GM12878 (cell line): ENCODE results near the gene NTSR1. TPM values are rescaled to one million over a fixed set of nuclear protein-coding genes. Genes with fewer than 3 reads are reported as not detected.

Experiments used
- ATAC-seq: fragments of 200-7000 bp; cut with Tn5 transposase; 3 replicates; pipeline ENCODE4 v1.9.1; 2020; ENCODE audit warnings: mild to moderate bottlenecking, moderate library complexity
- BruUV-seq: library from RNA; stranded (reverse); fragments of 400-500 nt; replicated peaks from 2 replicates; lab custom pipeline; 2021; lab: Mats Ljungman, UMichigan
- CTCF ChIA-PET: fragments of 300-600 bp; sonication (Branson Sonifier 250); formaldehyde crosslinking; extraction: SDS; loops from one replicate; lab custom pipeline; 2021; ENCODE audit warnings: inconsistent platforms; lab: Yijun Ruan, JAX
- POLR2A ChIA-PET: fragments of 350-600 bp; formaldehyde crosslinking; extraction: SDS; loops from one replicate; lab custom pipeline; 2021; ENCODE audit warnings: inconsistent platforms; lab: Charles Lee
- RAD21 ChIA-PET: fragments of 300-600 bp; sonication (Branson Sonifier 250); formaldehyde crosslinking; loops from one replicate; lab custom pipeline; 2023; ENCODE audit warnings: antibody characterized with exemption; ENCODE audit not compliant: unreplicated experiment; lab: Charles Lee
- SMC1A ChIA-PET: fragments of 300-600 bp; sonication (Branson Sonifier 250); formaldehyde crosslinking; loops from one replicate; lab custom pipeline; 2023; ENCODE audit not compliant: unreplicated experiment, uncharacterized antibody; lab: Charles Lee
- DNase-seq: peaks from one replicate; pipeline ENCODE4 v3.0.0-alpha.2; 2011; ENCODE audit warnings: low read depth, low spot score
- FAIRE-seq: peaks from 3 replicates; lab custom pipeline; 2011; peaks lifted over from hg19 to GRCh38; lab: Jason Lieb, UNC
- H2AFZ ChIP-seq: 2 replicates; pipeline ENCODE4 v1.6.0; 2011; ENCODE audit warnings: low read depth, low read length, control low read depth; ENCODE audit not compliant: control insufficient read depth
- H3K27ac ChIP-seq: 2 replicates; pipeline ENCODE4 v1.5.1; 2011; ENCODE audit warnings: control low read depth; ENCODE audit not compliant: control insufficient read depth, insufficient read depth
- H3K27me3 ChIP-seq, 2 experiments: replicated peaks in 1 of 2; 2 replicates each; pipeline versions ENCODE4 v1.6.0 to v1.6.1; 2011; ENCODE audit warnings: low read length in 1 of 2; ENCODE audit not compliant: control insufficient read depth in 2 of 2, insufficient read depth in 2 of 2
- H3K36me3 ChIP-seq, 2 experiments: 2 replicates each; pipeline ENCODE4 v1.5.1; 2011; ENCODE audit warnings: low read length in 1 of 2; ENCODE audit not compliant: control insufficient read depth in 2 of 2, insufficient read depth in 2 of 2
- H3K4me1 ChIP-seq: 2 replicates; pipeline ENCODE4 v1.6.1; 2011; ENCODE audit warnings: mild to moderate bottlenecking, low read length, moderate library complexity, mixed read lengths; ENCODE audit not compliant: control insufficient read depth, insufficient read depth
- H3K4me2 ChIP-seq: 2 replicates; pipeline ENCODE4 v1.6.0; 2011; ENCODE audit warnings: control low read depth; ENCODE audit not compliant: control insufficient read depth, insufficient read depth
- H3K4me3 ChIP-seq: fragments of 200-600 bp; sonication (generic); 2 replicates; pipeline ENCODE4 v1.5.1; 2016
- H3K79me2 ChIP-seq: 2 replicates; pipeline ENCODE4 v1.6.0; 2011; ENCODE audit warnings: low read length; ENCODE audit not compliant: control insufficient read depth, insufficient read depth
- H3K9ac ChIP-seq: 2 replicates; pipeline ENCODE4 v1.8.0; 2011; ENCODE audit warnings: low read length, control low read depth, mixed read lengths; ENCODE audit not compliant: control insufficient read depth, insufficient read depth
- H3K9me3 ChIP-seq: replicated peaks from 3 replicates; pipeline ENCODE4 v1.5.1; 2011; ENCODE audit warnings: mild to moderate bottlenecking, low read length; ENCODE audit not compliant: control insufficient read depth, insufficient read depth
- H4K20me1 ChIP-seq: 2 replicates; pipeline ENCODE4 v1.6.0; 2011; ENCODE audit not compliant: control insufficient read depth, insufficient read depth
- HDAC6 ChIP-seq: fragments of 200-600 bp; sonication (generic); IDR thresholded peaks from one replicate; pipeline ENCODE4 v1.8.0; 2017; ENCODE audit warnings: antibody characterized with exemption; ENCODE audit not compliant: unreplicated experiment
- IKZF1 ChIP-seq: fragments of 450-650 bp; conservative IDR thresholded peaks from 2 replicates; pipeline ENCODE4 v1.6.1; 2017; ENCODE audit warnings: antibody characterized with exemption, mild to moderate bottlenecking
- KDM1A ChIP-seq: fragments of 200-600 bp; sonication (generic); IDR thresholded peaks from 2 replicates; pipeline ENCODE4 v1.6.1; 2016; ENCODE audit warnings: borderline replicate concordance
- PAX8 ChIP-seq: fragments of 450-650 bp; IDR thresholded peaks from 2 replicates; pipeline ENCODE4 v1.6.1; 2017; ENCODE audit warnings: mild to moderate bottlenecking, moderate library complexity
- POLR2AphosphoS2 ChIP-seq: IDR thresholded peaks from 2 replicates; pipeline ENCODE4 v1.6.1; 2011; ENCODE audit warnings: low read depth, mild to moderate bottlenecking, low read length, improper control_type of control experiment, moderate library complexity
- SUPT20H ChIP-seq: IDR thresholded peaks from 2 replicates; pipeline ENCODE4 v1.6.1; 2011; ENCODE audit warnings: low read depth, mild to moderate bottlenecking, low read length, moderate library complexity, borderline replicate concordance; ENCODE audit not compliant: control insufficient read depth
- ZNF592 ChIP-seq: fragments of 450-650 bp; IDR thresholded peaks from 2 replicates; pipeline ENCODE4 v1.6.1; 2017; ENCODE audit warnings: mild to moderate bottlenecking, moderate library complexity
- WGBS: methylation state at CpG from one replicate; pipeline ENCODE4 v1.1.6; 2016; ENCODE audit warnings: low lambda C conversion rate; ENCODE audit not compliant: insufficient replicate concordance, insufficient coverage; ENCODE audit errors: missing lambda C conversion rate; 5-methylcytosine and 5-hydroxymethylcytosine counted together
- in situ Hi-C: fragments of 300-500 bp; cut with MboI; formaldehyde crosslinking; loops from 9 replicates; pipeline ENCODE4 v1.14.3; 2018; ENCODE audit warnings: mixed read lengths
- intact Hi-C: fragments of 100-400 bp; cut with micrococcal nuclease; formaldehyde crosslinking; loops from one replicate; pipeline ENCODE4 v1.14.2; 2022; ENCODE audit not compliant: unreplicated experiment
- polyA plus RNA-seq, 11 experiments: library from polyadenylated mRNA; depleted of rRNA in 4 of 11; unstranded in 6 of 11; stranded (reverse) in 5 of 11; fragments of >200 nt; fragmentation: Nextera tagmentation in 4 of 11; fragmentation: Illumina TruSeq in 1 of 11; extraction: Ambion mirVana in 4 of 11; extraction: Trizol in 1 of 11; gene quantifications; 1 replicate in 1 of 11; 2 replicates in 10 of 11; pipeline versions ENCODE4 v1.2.1 to v1.2.3, GENCODE V29; 2011 to 2016; ENCODE audit warnings: inconsistent platforms in 2 of 11, missing spikeins in 2 of 11, low read depth in 1 of 11
- total RNA-seq, 4 experiments: library from RNA; depleted of rRNA in 3 of 4; stranded (reverse); fragments of >200 nt in 3 of 4; fragmentation: Illumina TruSeq in 1 of 4; extraction: Trizol in 1 of 4; gene quantifications; 2 replicates each; pipeline versions ENCODE4 v1.2.1 to v1.2.3, GENCODE V29; 2013 to 2021

Gene NTSR1
- total and polyA plus RNA-seq, 10 of the 15 experiments (the other 5 are each of a cell fraction or from before 2014, with no cell fraction given): not detected

- Histone ChIP-seq H3K9ac (no peak overlapping the region), H2AFZ (no peak overlapping the region), H3K36me3 (no peaks in the 10 kb centered on the region; a peak in 1 of 4 replicates), H3K79me2 (no peaks in the 10 kb centered on the region), H3K27ac (no peak overlapping the region), H3K27me3 (peaks cover 2 to 4% of the 10 kb centered on the region in 2 experiments; a peak in 2 of 4 replicates), H3K4me3 (no peak overlapping the region), H3K9me3 (no peaks in the 10 kb centered on the region; the same call in 2 of the 3 replicates)
- in situ Hi-C loops: no loop called here
- CTCF ChIA-PET: interaction anchor here (1.4 to 2.1 kb wide), 2 partner anchors 9 to 283 kb away, joined by 4 to 6 read pairs; no protein-coding TSS in a partner anchor
- no TSS peak for BruUV-seq
- POLR2A ChIA-PET: no interaction called here
- TF ChIP-seq PAX8: no peak
- no peak for TF ChIP-seq KDM1A
- TF ChIP-seq IKZF1: no peak
- no peak for TF ChIP-seq HDAC6
- TF ChIP-seq ZNF592: no peak
- no peak for TF ChIP-seq POLR2AphosphoS2
- no peak for TF ChIP-seq SUPT20H
- TF ChIP-seq, all 136 proteins: peak for 0
- Histone ChIP-seq H3K4me1 (no peaks in the 10 kb centered on the region), H3K4me2 (no peak overlapping the region), H4K20me1 (no peaks in the 10 kb centered on the region)
- intact Hi-C loops: no loop called here
- FAIRE-seq (no peak), ATAC-seq (no peak), DNase-seq (no peak)
- ChIA-PET SMC1A (interaction anchor here (1.2 kb wide), 1 partner anchor 103 kb away, joined by 3 read pairs; no protein-coding TSS in a partner anchor), RAD21 (no interaction called here)
- WGBS: 20% methylated on average over 9 of the region's 9 CpGs
Observed at GRCh38 chr20:62782893-62783278, 74.2 kb downstream of the NTSR1 start.
